Stimulated activated CD8-positive, alpha-beta memory T cell treated with anti-CD3 and anti-CD28 coated beads, Interleukin-12 subunit alpha, Interleukin-12 subunit beta, amount 100 ng/mL, for 24 hours (primary cell): ENCODE results near the gene CYP2A7.
A peak's percentile ranks its signal among the peaks of the same experiment; 100 is the strongest.
"Not testable (repeated sequence)": the region's sequence is repeated elsewhere in the genome, so short reads cannot be mapped to it uniquely, and the experiment has no call there.

Experiments used
- DNase-seq: peaks from one replicate; pipeline ENCODE4 v3.0.0-alpha.2; 2020; ENCODE audit errors: extremely low read depth

CYP2A7 gene, protein sequence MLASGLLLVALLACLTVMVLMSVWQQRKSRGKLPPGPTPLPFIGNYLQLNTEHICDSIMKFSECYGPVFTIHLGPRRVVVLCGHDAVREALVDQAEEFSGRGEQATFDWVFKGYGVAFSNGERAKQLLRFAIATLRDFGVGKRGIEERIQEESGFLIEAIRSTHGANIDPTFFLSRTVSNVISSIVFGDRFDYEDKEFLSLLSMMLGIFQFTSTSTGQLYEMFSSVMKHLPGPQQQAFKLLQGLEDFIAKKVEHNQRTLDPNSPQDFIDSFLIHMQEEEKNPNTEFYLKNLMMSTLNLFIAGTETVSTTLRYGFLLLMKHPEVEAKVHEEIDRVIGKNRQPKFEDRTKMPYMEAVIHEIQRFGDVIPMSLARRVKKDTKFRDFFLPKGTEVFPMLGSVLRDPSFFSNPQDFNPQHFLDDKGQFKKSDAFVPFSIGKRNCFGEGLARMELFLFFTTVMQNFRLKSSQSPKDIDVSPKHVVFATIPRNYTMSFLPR

DNA sequence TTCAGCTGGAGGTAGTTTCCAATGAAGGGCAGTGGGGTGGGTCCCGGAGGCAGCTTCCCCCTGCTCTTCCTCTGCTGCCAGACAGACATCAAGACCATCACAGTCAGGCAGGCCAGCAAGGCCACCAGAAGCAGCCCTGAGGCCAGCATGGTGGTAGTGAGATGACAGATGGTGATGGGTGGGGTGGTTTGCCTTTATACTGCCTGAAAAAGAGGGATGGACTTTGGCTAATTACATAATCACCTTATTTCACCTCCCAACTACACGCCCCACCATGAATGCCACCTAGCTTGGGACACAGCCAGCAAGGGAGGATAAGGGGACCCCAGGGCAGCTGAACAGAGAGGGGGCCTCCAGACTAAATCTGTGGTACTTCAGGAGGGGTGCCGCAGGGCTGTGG is at the start of gene CYP2A7:
Gene CYP2A7, minus strand, starts transcription at position 170 of the 400 bp plus-strand sequence. Its CDS starts 21 bp downstream, at position 149.
- DNase-seq = not testable (repeated sequence)

DNA sequence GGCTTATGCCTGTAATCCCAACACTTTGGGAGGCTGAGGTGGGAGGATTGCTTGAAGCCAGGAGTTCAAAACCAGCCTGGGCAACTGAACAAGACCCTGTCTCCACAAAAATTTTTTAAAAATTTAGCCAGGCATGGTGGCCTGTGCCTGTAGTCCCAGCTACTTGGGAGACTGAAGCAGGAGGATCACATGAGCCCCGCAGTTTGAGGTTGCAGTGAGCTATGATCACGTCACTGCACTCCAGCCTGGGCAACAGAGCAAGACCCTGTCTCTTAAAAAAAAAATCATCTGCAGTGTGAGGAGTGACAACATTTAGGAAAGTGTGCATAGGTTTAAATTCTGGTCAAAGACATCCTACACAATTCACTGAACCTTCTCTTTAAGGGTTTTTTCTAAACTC is 48.8 kb upstream of the CYP2A7 start:
- DNase-seq = not testable (repeated sequence)

DNA sequence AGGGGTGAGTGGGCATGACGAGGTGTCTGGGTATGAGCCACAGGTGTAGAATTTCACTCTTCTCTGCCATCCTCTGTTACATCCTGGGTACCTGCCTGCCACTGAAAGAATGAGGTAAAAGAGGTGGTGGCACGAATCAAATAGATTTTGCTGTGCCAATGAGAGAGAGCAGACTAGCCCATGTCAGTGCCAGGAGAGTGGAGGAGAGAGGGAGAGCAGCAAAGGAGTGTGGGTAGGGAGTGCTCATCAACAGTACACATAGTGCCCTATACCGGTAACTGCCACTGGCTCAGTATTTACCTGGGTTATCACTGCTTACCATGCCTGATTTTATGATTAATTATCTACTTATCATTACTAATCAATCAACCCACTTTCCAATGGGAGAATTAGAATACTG is 47.9 kb upstream of the CYP2A7 start:
- not testable (repeated sequence) for DNase-seq

DNA sequence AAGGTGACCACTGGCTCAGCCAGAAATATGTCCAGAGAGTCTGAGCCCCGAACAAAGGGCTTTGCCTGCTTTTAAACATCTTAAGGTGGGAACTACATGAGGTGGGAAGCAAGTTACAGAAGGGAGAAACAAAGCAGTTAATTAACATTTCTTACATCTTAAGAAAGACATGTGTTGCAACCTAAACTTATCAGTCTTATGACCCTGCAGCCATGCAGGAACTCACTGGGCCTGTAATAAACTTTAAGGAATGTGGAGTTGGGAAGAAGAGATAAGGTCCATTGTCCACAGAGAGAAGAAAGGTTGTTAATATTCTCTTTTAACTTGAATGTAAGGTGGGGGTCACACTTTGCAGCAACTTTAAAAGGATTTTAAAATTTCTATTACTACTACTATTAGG is 46.8 kb upstream of the CYP2A7 start:
- no peak for DNase-seq

DNA sequence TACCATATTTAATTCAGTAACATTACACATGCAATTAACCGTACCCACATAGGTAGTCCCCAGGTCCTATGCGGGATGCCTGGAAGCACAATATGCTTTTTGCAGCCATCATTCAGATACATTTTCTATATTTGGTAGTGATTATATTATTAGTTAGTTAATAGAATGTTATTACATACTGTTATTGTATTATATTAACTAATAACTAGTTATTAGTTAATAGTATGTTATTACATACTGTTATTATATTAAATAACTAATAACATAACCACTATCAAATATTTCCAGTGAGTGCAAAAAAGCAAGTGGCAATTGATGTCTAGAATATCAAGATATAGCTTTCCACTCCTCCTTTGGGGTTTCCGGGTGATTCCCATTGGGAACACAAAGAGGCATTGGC is 45.5 kb upstream of the CYP2A7 start:
- DNase-seq = no peak

DNA sequence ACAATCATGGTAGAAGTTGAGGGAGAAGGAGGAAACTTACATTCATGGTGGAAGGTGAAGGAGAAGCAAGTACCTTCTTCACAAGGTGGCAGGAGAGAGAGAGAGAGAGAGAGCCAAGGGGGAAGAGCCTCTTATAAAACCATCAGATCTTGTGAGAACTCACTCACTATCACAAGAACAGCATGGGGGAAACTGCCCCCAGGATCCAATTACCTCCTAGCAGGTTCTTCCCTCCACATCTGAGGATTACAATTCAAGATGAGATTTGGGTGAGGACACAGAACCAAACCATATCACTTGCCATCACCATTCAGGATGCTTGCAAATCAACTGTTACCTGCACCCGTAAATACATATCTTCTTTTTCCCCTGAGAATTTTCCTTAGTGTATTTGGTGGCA is 44.2 kb upstream of the CYP2A7 start:
- DNase-seq = not testable (repeated sequence)

DNA sequence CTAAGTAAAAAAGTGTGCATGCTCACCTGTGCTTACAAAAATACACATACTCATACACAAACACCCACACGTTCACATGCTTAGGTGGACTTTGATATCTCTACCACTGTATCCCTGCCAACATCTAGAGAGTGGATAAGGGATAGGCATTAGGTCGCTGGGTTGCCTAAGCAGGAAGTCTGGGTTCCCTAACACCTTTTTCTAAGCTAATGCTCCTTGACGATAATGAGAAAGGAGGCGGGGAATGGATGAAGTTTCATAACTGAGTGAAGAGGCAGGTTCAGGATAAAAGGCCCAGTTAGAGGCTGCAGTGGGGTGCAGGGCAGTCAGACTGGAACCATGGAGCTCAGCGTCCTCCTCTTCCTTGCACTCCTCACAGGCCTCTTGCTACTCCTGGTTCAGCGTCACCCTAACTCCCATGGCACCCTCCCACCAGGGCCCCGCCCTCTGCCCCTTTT is 41.9 kb upstream of the CYP2A7 start:
- DNase-seq = no peak

DNA sequence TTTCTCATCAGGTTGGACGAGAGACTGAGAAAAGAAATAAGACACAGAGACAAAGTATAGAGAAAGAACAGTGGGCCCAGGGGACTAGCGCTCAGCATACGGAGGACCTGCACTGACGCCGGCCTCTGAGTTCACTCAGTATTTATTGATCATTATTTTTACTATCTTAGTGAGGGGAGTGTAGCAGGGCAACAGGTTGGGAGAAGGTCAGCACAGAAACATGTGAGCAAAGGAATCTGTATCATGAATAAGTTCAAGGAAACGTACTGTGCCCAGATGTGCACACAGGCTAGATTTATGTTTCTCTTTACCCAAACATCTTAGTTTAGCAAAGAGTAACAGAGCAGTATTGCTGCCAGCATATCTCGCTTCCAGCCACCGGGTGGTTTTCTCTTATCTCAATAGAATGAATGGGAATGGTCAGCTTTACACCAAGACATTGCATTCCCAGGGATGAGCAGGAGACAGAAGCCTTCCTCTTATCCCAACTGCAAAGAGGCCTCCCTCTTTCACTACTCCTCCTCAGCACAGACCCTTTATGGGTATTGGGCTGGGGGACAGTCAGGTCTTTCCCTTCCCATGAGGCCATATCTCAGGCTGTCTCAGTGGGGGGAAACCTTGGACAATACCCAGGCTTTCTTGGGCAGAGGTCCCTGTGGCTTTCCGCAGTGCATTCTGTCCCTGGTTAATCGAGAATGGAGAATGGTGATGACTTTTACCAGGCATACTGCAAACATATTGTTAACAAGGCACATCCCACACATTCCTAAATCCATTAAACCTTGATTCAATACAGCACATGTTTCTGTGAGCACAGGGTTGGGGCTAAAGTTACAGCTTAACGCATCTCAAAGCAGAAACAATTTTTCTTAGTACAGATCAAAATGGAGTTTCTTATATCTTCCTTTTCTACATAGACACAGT is 40.5 kb upstream of the CYP2A7 start:
- not testable (repeated sequence) for DNase-seq

DNA sequence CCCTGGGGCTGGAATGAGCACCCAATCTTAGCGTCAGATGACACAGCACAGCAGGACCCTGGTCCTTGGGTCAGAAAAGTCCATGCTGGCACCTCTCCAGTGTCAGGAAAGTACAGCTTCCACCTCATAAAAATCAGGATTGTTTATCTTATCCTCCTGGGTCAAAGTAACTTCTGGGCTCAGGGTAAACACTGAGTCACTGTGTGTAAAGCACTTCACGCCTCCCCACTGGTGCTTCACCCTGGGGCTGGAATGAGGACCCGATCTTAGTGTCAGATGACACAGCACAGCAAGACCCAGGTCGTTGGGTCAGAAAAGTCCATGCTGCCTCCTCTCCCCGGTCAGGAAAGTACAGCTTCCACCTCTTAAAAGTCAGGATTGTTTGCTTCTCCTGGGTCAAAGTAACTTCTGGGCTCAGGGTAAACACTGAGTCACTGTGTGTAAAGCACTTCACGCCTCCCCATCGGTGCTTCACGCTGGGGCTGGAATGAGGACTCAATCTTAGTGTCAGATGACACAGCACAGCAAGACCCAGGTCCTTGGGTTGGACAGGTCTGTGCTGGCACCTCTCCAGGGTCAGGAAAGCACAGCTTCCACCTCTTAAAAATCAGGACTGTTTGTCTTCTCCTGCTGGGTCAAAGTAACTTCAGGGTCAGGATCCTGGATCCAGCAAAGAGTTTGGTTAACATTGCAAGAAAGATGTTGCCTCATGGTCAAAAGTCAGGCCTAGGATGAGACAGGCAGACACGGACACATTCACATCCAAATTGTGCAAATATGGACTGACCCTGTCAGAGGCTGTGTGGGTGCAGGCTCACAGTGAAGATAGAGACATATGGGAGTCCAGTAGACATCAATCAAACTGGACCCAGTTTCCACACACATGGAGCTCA is 39.2 kb upstream of the CYP2A7 start:
- no peak for DNase-seq

DNA sequence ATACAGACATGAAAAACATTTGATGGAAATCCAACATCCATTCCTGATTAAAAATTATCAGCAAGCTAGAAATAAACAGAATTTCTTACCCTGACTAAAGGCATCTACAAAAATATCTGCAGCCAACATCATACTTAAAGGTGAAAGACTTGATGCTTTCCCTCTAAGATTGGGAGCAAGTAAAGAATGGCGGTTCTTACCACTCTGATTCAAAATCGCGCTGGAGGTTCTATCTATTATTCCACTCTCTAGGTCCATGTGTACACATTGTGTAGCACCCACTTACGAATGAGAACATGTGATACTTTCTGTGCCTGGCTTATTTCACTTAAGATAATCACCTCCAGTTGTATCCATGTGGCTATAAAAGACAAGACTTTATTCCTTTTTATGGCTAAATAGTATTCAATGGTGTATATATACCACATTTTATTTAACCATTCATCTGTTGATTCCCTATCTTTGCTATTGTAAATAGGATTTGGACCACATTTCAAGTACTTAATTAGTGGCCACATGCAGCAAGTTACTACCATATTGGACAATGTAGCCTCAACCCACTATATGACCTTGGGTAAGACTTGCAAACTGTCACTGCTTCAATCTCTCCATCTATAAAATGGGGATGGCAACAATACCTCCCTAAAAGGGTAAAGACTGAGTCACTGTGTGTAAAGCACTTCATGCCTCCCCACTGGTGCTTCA is 38.4 kb upstream of the CYP2A7 start:
- DNase-seq = no peak

DNA sequence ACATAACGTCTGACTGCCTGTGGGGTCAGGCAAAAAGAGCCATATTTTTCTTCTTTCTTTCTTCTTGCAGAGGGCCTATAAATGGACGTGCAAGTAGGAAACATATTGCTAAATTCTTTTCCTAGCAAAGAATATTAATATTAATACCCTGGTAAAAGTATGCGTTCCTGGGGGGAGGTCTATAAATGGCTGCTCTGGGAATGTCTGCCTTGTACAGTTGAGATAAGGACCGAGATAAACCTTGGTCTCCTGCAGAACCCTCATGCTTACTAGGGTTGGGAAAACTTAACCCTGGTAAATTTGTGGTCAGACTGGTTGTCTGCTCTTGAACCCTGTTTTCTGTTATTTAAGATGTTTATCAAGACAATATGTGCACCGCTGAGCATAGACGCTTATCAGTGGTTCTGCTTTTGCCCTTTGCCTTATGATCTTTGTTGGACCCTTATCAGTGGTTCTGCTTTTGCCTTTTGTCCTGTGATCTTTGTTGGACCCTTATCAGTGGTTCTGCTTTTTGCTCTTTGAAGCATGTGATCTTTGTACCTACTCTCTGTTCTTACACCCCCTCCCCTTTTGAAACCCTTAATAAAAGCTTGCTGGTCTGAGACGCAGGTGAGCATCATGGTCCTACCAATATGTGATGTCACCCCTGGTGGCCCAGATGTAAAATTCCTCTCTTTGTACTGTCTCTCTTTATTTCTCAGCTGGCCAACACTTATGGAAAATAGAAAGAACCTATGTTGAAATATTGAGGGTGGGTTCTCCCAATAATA is 37.7 kb upstream of the CYP2A7 start:
- DNase-seq = not testable (repeated sequence)

DNA sequence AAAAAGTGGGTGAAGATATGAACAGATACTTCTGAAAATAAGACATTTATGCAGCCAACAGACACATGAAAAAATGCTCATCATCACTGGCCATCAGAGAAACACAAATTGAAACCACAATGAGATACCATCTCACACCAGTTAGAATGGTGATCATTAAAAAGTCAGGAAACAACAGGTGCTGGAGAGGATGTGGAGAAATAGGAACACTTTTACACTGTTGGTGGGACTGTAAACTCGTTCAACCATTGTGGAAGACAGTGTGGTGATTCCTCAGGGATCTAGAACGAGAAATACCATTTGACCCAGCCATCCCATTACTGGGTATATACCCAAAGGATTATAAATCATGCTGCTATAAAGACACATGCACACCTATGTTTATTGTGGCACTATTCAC is 36.3 kb upstream of the CYP2A7 start:
- DNase-seq = not testable (repeated sequence)

DNA sequence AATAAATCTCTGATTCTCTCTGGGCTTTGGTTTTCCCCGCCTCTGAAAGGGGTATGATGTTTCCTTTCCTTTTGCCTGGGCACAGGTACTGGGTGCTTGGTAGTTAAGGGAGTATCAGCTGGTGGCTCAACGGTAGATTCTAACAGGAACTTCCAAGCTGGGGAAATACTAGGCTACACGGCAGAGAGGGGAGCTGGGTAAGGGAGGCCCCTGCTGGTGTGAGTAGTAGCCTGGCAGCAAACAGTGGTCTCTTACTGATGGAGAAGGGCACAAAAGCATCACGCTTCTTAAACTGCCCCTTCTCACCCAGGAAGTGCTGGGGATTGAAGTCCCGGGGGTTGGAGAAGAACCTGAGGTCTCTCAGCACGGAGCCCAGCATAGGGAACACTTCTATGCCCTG is 26.9 kb upstream of the CYP2A7 start:
- no peak for DNase-seq

DNA sequence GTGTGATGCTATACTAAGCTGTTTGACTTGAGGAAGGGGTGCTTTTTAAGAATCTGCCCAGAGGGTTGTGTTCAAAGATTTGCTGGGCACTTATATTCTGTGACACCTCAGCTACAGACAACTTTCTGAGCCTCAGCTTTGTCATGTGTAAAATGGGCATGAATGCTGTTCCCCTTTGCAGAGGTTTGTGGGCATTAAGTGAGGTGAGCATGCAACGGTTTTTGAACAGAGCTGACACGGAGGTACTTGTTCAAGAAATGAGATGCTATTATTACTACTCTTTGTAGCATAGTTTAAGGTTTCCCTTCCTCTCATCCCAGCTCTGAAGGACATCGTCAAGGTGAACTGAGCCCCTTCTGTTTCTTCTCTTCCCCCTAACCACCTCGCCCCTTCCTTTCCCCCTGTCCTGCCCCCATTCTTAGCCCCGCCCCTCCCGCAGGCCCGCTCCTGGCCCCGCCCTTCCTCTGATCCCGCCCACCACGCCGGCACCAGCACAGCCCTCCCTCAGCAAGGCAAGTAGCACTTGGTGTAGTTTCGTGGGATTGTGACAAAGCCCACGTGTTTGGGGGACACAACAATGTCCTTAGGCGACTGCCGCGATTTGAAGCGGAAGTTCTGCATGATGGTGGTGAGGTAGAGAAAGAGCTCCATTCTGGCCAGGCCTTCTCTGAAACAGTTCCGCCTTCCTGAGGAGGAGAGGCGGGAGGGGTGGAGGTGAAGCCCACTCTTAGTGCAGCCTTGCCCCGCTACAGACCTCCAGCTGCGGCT is 26.1 kb upstream of the CYP2A7 start:
- peak; percentile 31 for DNase-seq

DNA sequence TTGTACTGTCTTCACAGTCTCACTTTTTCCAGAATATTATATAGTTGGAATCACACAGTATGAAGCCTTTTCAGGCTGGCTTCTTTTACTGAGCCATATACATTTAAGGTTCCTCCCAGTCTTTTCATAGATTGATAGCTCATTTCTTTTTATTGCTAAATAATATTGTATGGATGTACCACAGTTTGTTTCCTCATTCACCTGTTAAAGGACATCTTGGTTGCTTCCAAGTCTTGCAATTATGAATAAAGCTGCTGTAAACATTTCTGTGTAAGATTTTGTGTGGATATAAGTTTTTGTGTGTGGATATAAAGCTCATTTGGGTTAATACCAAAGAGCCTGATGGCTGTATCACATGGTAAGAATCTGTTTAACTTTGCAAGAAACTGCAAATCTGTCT is 24.5 kb upstream of the CYP2A7 start:
- no peak for DNase-seq

DNA sequence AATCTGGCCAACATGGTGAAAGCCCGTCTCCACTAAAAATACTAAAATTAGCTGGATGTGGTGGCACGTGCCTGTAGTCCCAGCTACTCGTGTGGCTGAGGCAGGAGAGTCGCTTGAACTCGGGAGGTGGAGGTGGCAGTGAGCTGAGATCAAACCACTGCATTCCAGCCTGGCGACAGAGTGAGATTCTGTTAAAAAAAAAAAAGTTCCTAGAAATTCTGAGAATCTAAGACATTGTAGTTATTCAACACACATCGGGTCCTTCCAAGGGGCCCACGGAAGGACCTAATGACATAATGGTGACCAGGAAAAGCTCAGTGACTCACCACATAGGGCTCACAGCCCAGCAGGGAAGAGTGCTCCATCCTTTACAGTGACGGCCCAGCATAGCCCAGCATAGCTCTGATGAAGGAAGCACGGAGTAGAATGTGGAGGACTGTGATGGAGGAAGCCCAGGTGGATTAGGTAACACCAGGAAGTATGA is 22.7 kb upstream of the CYP2A7 start:
- not testable (repeated sequence) for DNase-seq

DNA sequence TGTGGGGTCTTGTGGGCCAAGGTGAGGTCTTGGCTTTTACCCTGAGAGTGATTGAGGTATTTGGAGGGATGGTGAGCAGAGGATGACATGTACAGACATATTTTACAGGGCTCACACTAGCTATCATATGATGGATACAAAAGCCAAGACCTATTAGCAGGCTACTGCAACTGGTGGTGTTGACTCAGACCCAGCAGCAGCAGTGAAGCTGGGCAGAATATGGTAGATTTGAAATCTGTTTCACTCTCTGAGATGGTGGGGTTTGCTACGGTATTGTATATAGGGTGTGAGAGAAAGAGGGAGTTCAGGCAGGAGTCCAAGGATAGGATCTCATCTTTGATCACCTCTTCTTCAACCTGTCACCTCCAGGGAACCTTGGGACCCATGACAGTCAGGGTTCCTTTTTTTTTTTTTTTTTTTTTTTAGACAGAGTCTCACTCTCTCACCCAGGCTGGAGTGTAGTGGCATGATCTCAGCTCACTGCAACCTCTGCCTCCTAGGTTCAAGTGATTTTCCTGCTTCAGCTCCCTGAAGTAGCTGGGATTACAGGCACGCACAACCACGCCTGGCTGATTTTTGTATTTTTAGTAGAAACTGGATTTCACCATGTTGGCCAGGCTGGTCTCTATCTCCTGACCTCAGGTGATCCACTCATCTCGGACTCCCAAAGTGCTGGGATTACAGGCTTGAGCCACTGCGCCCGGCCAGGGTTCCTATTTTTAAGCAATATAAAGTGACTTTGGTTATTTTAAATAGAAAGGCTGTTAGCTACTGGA is 20.1 kb upstream of the CYP2A7 start:
- DNase-seq = not testable (repeated sequence)

DNA sequence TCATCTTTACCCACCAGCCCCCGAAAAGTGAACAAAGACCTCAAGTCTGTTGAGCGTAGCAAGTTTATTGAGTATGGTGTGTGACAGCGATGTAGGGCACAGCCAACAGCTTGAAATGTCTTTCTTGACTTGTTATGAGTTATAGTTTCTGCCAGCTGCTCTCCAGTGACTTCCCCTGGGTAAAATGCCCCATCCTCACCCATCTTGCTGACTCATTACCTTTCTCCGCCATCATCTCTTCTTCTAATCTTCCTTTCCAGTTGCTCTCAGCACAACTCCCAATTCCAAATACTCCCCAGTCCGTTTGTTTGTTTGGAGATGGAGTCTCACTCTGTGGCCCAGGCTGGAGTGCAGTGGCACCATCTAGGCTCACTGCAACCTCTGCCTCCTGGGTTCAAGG is 18.5 kb upstream of the CYP2A7 start:
- DNase-seq = not testable (repeated sequence)
